Small intestine (tissue), 16 donors: ENCODE data around the gene TLX1. TPM values are rescaled to one million over a fixed set of nuclear protein-coding genes. Genes with fewer than 3 reads are reported as not detected.
A peak's percentile ranks its signal among the peaks of the same experiment; 100 is the strongest.

Source experiments
- DNase-seq, 2 donors: peaks; one replicate each; pipeline versions ENCODE4 v3.0.0 to v3.0.0-alpha.2; 2013
- FAIRE-seq: peaks from 2 replicates; lab custom pipeline; 2012; peaks lifted over from hg19 to GRCh38; lab: Jason Lieb, UNC
- H3K27ac ChIP-seq, 3 donors: one replicate each; pipeline ENCODE4 v1.5.1; 2013; ENCODE audit warnings: low read length in 2 of 3, mild to moderate bottlenecking in 2 of 3, control low read depth in 1 of 3, inconsistent platforms in 1 of 3, low read depth in 1 of 3, moderate library complexity in 1 of 3
- H3K27me3 ChIP-seq, 3 donors: one replicate each; pipeline ENCODE4 v1.6.1; 2013; ENCODE audit warnings: low read length in 3 of 3, inconsistent platforms in 1 of 3; ENCODE audit not compliant: control insufficient read depth in 3 of 3, insufficient read depth in 3 of 3
- H3K36me3 ChIP-seq, 3 donors: one replicate each; pipeline ENCODE4 v1.6.1; 2013; ENCODE audit warnings: low read length in 3 of 3, inconsistent platforms in 1 of 3, low read depth in 1 of 3, mild to moderate bottlenecking in 1 of 3, moderate library complexity in 1 of 3; ENCODE audit not compliant: control insufficient read depth in 3 of 3, insufficient read depth in 2 of 3
- H3K4me1 ChIP-seq, 3 donors: one replicate each; pipeline ENCODE4 v1.6.1; 2013; ENCODE audit warnings: low read length in 2 of 3, inconsistent platforms in 1 of 3, low read depth in 1 of 3, mild to moderate bottlenecking in 1 of 3, moderate library complexity in 1 of 3; ENCODE audit not compliant: control insufficient read depth in 3 of 3, insufficient read depth in 2 of 3
- H3K4me3 ChIP-seq, 3 donors: one replicate each; pipeline ENCODE4 v1.5.1; 2013; ENCODE audit warnings: low read length in 3 of 3, control low read depth in 1 of 3, inconsistent platforms in 1 of 3, low read depth in 1 of 3, mild to moderate bottlenecking in 1 of 3, moderate library complexity in 1 of 3
- H3K9me3 ChIP-seq, 2 donors: one replicate each; pipeline ENCODE4 v1.6.1; 2013; ENCODE audit warnings: low read depth in 1 of 2, low read length in 1 of 2; ENCODE audit not compliant: control insufficient read depth in 2 of 2, insufficient read depth in 1 of 2
- WGBS, 3 donors: extraction: QIAGEN DNeasy Blood & Tissue Kit; methylation state at CpG; one replicate each; pipeline ENCODE4 v1.1.7; 2013; 5-methylcytosine and 5-hydroxymethylcytosine counted together
- long read RNA-seq, 10 donors: transcript quantifications; one replicate each; lab custom pipeline, GENCODE V29; 2026
- polyA plus RNA-seq, 4 donors: library from polyadenylated mRNA; stranded (reverse) in 3 of 4; unstranded in 1 of 4; fragments of 200-250 nt in 3 of 4; fragments of 120-200 nt in 1 of 4; gene quantifications; one replicate each; pipeline versions ENCODE4 v1.2.1 to v1.2.3, GENCODE V29; 2013
- donor health status: healthy with polysubstance abuse.
- donor health status: control.
- donor health status: control.
- donor health status: Bipolar disorder and iron deficiency.
- donor health status: healthy.

The TLX1 gene
- 1 to 10 TPM in 2 of 4 donors, under 1 TPM in 2; 0.27 to 2.7 (median 1.2) TPM for polyA plus RNA-seq
- long read RNA-seq, donor 1: 0 reads
- long read RNA-seq, donor 2: 0 reads
- long read RNA-seq, donor 3: 0 reads
- long read RNA-seq, donor 4: 0 reads
- long read RNA-seq, donor 5: 0 reads
- long read RNA-seq, donor 6: 0 reads
- long read RNA-seq, donor 7: 0 reads
- long read RNA-seq, donor 8: 0 reads
- long read RNA-seq, donor 9: 0 reads
- long read RNA-seq, donor 10: 0 reads

DNA sequence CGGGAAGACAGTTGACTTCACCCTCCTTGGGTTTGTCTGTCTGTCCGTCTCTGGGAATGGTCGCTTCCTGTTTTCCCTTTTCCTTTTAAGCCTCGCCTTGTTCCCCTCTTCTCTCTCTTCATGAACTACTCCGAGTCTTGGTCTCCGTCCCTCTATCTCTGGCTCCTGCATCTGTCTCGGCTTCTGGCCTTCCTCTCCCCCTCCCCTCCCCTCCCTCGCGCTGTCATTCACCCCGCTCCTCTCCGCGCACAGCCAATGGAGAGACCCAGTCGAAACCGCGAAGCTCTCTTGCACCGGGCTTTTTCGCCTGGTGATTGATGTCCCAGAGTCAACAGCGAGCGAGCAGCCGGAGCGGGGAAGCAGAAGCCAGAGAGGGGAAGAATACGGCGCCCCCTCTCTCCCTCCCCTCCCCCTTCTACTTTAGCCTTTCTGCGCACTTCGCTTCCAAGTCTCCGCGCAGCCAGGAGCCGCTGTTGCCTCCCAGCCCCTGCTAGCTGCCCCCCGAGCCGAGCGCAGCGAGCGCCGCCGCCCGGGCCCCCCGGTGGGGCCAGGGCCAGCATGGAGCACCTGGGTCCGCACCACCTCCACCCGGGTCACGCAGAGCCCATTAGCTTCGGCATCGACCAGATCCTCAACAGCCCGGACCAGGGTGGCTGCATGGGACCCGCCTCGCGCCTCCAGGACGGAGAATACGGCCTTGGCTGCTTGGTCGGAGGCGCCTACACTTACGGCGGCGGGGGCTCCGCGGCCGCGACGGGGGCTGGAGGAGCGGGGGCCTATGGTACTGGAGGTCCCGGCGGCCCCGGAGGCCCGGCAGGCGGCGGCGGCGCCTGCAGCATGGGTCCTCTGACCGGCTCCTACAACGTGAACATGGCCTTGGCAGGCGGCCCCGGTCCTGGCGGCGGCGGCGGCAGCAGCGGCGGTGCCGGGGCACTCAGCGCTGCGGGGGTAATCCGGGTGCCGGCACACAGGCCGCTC lies at the start of gene TLX1:
Gene TLX1 (plus strand): TSS at position 317 of the 978 bp plus-strand sequence. CDS start 242 bp downstream, at position 559.
- Histone ChIP-seq H3K27me3 (peaks cover 8 to 94% (median 62%) of the 10 kb centered on the region in 3 donors), H3K36me3 (no peaks in the 10 kb centered on the region), H3K4me1 (peaks cover 0 to 5% (median 3%) of the 10 kb centered on the region in 3 donors), H3K9me3 (no peaks in the 10 kb centered on the region), H3K27ac (no peak within 1 kb of the TSS), H3K4me3 (peak within 1 kb of the TSS in 1 of 3 donors; percentile 13)
- no peak for DNase-seq
- 2 to 4% (median 2%) methylated on average over 63 to 83 of the region's 83 CpGs for WGBS, 3 donors
- FAIRE-seq: no peak

DNA sequence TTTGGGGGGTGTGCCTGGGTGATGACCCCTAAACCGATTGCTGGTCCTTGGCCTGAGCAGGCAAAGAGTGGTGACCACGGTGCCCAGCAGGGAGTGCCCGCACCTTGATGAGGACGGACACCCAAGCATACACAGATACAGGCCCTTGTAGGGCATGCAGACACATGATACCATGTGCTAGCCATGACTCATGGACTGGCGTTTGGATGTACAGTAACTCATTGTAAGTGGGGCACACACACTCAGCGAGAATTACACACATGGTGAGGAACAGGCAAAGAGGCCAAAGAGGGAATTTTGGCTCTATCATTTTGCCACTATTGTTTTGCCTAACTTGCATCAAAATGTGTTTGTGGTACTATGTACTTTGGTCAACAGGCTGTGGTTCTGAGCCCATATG lies 45.3 kb upstream of the TLX1 start:
- DNase-seq (no peak), FAIRE-seq (no peak)
- peaks cover 0 to 76% (median 28%) of the 10 kb centered on the region in 3 donors for H3K27me3 ChIP-seq

DNA sequence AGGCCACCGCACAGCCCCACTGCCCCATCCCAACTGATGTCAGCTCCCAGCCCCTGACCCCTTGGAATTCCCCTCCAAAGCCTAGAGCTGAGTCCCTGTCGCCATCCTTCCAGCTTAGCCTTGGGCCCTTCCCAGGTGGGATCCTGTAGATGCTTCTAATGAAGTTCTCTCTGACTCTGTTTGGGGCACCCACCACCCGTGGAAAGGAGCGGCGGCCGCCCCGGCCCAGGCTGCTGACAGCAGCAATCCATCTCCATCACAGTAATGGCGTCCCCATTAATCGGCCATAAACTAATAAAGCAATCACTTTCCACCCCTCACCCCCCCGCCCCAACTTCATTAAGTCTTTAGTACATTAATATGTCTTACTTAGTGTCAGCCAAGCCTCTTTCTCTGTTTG lies 43.7 kb upstream of the TLX1 start:
- no peak for DNase-seq

More for the DNA sequence above, 45.3 kb upstream of the TLX1 start:
- no peaks in the 10 kb centered on the region for H3K36me3 ChIP-seq
- H3K9me3 ChIP-seq: no peaks in the 10 kb centered on the region
- peaks cover 0 to 6% (median 0%) of the 10 kb centered on the region in 3 donors for H3K4me1 ChIP-seq
- H3K27ac ChIP-seq: no peak overlapping the region
- H3K4me3 ChIP-seq: no peak overlapping the region
- WGBS, 3 donors: 31 to 64% (median 48%) methylated on average over 6 of the region's 6 CpGs

DNA sequence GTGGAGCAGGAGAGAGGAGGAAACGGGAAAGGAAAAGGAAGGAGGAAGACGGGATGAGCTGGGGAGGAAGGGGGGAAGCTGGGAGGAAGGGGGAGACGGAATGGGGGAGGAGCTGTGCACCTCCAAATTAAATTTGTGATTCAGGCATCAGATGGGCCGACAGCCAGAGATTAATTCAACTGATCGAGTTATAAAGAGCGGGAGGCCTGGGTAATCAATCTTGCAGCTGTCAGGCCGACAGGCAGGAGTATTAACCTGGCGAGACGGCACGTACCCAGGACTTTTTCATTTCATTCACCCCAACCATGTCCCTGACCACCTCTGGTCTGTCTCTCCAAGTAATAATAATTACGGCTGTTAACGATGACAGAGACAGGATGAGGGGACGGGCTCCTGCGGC lies 43.1 kb upstream of the TLX1 start:
- Histone ChIP-seq H3K27me3 (peaks cover 0 to 82% (median 27%) of the 10 kb centered on the region in 3 donors), H3K36me3 (no peaks in the 10 kb centered on the region), H3K27ac (no peak overlapping the region), H3K9me3 (no peaks in the 10 kb centered on the region), H3K4me1 (peaks cover 0 to 6% (median 0%) of the 10 kb centered on the region in 3 donors), H3K4me3 (no peak overlapping the region)
- WGBS, 3 donors: 8 to 21% (median 12%) methylated on average over 14 of the region's 14 CpGs
- FAIRE-seq (no peak), DNase-seq (no peak)

More for the DNA sequence above, 43.7 kb upstream of the TLX1 start:
- WGBS, 3 donors: 21 to 35% (median 25%) methylated on average over 10 of the region's 10 CpGs
- no peaks in the 10 kb centered on the region for H3K36me3 ChIP-seq
- no peak overlapping the region for H3K27ac ChIP-seq
- no peak overlapping the region for H3K4me3 ChIP-seq
- H3K27me3 ChIP-seq: peaks cover 0 to 82% (median 25%) of the 10 kb centered on the region in 3 donors
- peaks cover 0 to 6% (median 0%) of the 10 kb centered on the region in 3 donors for H3K4me1 ChIP-seq
- no peaks in the 10 kb centered on the region for H3K9me3 ChIP-seq
- no peak for FAIRE-seq

DNA sequence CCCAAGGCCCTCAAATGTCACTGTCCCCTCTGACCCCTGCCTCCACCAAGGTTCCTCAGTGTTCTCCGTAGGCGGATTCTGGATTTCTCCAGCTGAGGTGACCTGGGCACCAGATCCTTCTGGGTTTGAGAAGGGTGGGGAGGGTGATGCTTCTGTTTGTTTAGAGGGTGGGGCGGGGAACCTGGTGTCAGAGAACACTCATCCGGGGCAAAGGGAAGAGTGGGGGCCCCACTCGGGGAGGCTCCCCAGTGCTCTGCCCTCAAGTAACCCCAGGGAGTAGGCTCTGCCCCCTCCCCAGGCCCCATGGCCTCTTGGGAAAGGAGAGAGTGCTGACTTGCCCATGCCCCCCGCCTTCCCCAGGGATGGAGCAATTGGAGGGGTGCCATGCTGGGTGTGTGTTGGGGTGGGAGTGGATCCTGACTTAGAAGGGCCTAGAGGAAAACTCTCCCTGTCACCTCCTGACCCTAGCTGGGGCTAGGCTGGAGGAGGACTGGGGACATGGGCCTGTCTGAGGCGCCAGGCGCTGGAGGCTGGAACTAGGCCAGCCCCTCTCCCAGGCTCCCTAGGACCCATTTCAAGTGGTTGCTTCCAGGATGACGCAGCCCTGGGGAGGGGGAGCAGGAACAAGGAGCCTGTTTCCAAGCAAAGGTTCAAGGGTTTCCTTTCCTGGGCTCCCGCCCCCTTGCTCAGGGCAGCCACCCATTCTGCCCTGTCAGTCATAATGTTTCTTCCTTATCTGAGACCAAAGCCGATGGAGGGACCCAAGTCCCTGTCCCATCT lies 41.4 kb upstream of the TLX1 start:
- WGBS, 3 donors: 40 to 63% (median 54%) methylated on average over 11 of the region's 11 CpGs
- FAIRE-seq (no peak), DNase-seq (peak in 1 of 2 donors; percentile 18)

GRCh38 chr10:101090597-101090996 lies 40.5 kb upstream of the TLX1 start:
- H3K27me3 ChIP-seq: peaks cover 0 to 80% (median 19%) of the 10 kb centered on the region in 3 donors
- no peak for FAIRE-seq
- no peak for DNase-seq
- no peaks in the 10 kb centered on the region for H3K9me3 ChIP-seq
- peaks cover 0 to 6% (median 0%) of the 10 kb centered on the region in 3 donors for H3K4me1 ChIP-seq
- WGBS, 3 donors: 84 to 90% (median 85%) methylated on average over 5 of the region's 5 CpGs
- H3K27ac ChIP-seq: no peak overlapping the region
- H3K36me3 ChIP-seq: no peaks in the 10 kb centered on the region
- H3K4me3 ChIP-seq: no peak overlapping the region

More for the DNA sequence above, 41.4 kb upstream of the TLX1 start:
- no peak overlapping the region for H3K27ac ChIP-seq
- H3K27me3 ChIP-seq: peaks cover 0 to 84% (median 27%) of the 10 kb centered on the region in 3 donors
- no peaks in the 10 kb centered on the region for H3K36me3 ChIP-seq
- peaks cover 0 to 6% (median 0%) of the 10 kb centered on the region in 3 donors for H3K4me1 ChIP-seq
- H3K9me3 ChIP-seq: no peaks in the 10 kb centered on the region
- no peak overlapping the region for H3K4me3 ChIP-seq

DNA sequence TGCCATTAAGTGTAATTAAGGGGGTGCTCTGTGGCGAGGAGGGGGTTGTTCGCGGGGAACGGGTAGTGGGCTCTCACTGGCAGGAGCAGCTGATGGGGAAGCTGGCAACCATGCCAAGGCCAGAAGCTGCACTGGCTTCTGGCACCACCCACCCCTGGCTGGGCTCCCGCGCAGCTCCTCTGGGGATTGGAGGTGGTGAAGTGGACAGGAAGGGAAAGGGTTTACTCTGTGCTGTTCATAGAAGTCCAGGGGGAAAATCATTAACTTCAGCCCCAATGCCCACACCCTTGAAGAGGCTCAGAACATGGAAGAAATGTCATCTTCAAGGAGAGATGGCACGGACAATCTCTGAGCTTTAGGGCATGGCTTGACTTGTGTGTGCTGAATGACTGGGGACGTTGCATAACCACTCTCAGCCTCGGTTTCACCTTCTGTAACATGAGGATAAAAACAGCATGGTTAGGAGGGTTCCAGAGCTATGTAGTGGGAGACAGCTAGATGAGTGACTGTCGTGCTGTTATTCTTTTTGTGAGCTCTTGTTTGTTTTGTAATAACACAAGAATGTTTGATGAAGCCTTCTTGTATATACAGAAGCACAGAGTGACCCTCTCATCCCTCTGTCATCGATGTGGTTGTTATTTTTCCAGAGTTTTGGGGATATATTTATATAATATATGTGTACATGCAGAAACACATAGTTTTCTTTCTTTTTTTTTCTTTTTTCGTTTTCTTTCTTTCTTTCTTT lies 39.4 kb upstream of the TLX1 start:
- FAIRE-seq (no peak), DNase-seq (no peak)
- Histone ChIP-seq H3K4me3 (no peak overlapping the region), H3K36me3 (no peaks in the 10 kb centered on the region), H3K4me1 (peaks cover 0 to 6% (median 0%) of the 10 kb centered on the region in 3 donors), H3K9me3 (no peaks in the 10 kb centered on the region), H3K27me3 (peaks cover 0 to 71% (median 21%) of the 10 kb centered on the region in 3 donors), H3K27ac (no peak overlapping the region)
- WGBS, 3 donors: 55 to 63% (median 59%) methylated on average over 12 of the region's 12 CpGs
